GM12892 (cell line): ENCODE data around the gene SV2A.

Experiments used
- POLR2A ChIP-seq: IDR thresholded peaks from 2 replicates; pipeline ENCODE4 v1.6.1; 2011; ENCODE audit warnings: low read depth, low read length, control low read depth
- POLR2AphosphoS5 ChIP-seq: IDR thresholded peaks from 2 replicates; pipeline ENCODE4 v1.6.1; 2011; ENCODE audit warnings: low read depth, low read length, control low read depth
- TAF1 ChIP-seq: IDR thresholded peaks from 2 replicates; pipeline ENCODE4 v1.6.1; 2011; ENCODE audit warnings: low read depth, mild to moderate bottlenecking, control low read depth, low read length, borderline replicate concordance

DNA sequence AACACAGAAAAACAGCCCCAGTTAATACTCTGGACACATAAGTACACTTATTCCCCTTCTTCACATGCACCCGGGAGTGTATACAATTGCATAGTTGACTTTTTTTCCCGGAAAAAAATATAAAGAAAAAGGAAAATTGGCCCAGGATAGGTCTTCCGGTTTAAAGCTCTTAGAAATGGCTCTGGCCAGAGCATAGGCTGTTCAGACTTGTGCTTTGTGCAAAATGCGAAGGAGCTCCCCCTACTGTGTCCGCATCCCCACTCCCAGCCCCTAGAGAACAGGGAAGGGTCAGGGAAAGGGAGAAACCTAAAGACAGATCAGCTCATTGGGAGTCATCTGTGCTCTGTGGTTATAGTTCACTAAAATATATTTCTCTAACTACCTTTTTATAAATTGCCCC, 24.6 kb upstream of the SV2A start:
- TF ChIP-seq POLR2A: no peak
- TF ChIP-seq TAF1: no peak
- no peak for TF ChIP-seq POLR2AphosphoS5
